ELR (cell line): ENCODE data around the gene KLK8.
A peak's percentile ranks its signal among the peaks of the same experiment; 100 is the strongest.
"Not testable (repeated sequence)": the region's sequence is repeated elsewhere in the genome, so short reads cannot be mapped to it uniquely, and the experiment has no call there.

ENCODE experiments used
- DNase-seq: peaks from one replicate; pipeline ENCODE4 v3.0.0-alpha.2; 2015; ENCODE audit warnings: low read depth

KLK8 gene

GRCh38 chr19:50983625-50984292 is 17.6 kb downstream of the KLK8 start, which contains the start of gene KLK7:
KLK7 (minus strand) TSS chr19:50983917; CDS start chr19:50982399, 1,518 bp downstream.
- DNase-seq, result no peak

GRCh38 chr19:50982186-50982585 is 19.2 kb downstream of the KLK8 start:
- DNase-seq, result no peak

DNA sequence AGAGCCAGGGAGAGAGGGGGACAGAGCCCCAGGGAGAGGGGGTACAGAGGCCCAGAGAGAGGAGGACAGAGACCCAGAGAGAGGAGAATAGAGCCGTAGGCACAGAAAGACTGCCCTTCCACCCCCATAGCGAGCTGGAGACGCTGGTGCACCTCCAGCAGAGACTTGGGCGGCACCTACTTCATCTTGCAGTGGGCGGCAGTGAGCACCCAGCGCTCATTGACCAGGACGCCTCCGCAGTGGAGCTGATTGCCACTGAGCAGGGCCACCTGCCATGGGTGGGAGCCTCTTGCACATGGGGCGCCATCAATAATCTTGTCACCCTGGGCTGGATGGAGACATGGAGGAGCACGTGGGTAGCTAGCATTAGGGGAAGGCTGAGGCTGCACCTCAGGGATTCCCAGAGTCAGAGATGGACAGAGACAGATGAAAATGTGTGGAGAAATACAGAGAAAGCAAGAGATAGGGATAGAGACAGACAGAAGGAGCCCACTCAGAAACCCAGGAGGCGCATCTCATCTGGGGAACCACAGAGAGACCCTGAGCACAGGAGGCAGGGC is 19.7 kb downstream of the KLK8 start:
- DNase-seq, result no peak

DNA sequence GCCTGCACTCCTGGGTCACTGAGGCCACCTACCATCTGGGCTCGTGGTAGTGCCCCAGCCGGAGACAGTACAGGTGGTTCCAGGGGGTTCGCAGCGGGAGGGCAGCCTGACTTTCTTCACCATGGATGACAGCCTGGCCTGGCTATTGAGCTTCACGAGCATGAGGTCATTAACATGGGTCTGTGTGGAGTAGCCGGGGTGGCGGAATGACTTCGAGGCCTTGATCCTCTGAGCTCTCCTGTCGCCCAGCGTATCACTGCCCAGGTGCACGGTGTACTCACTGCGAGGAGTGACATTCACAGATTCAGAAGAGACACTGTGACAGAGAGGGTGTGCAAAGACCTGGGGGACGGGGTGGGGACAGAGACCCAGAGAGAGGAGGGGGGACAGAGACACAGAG is 21.2 kb downstream of the KLK8 start:
- no peak for DNase-seq

DNA sequence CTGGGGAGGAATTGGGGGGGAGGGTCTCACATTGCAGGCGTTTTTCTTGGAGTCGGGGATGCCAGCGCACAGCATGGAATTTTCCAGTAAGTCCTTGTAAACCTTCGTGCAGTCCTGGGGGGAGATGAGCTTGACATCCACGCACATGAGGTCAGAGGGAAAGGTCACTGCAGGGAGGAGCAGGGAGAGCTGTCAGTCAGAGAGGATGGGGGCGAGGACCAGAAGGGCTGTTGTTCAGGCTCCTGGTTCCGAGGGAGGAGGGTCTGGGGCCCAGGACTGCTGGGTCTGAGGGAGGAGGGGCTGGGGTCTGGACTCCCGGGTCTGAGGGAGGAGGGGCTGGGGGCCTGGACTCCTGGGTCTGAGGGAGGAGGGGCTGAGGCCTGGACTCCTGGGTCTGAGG is 21.6 kb downstream of the KLK8 start:
- no peak for DNase-seq

DNA sequence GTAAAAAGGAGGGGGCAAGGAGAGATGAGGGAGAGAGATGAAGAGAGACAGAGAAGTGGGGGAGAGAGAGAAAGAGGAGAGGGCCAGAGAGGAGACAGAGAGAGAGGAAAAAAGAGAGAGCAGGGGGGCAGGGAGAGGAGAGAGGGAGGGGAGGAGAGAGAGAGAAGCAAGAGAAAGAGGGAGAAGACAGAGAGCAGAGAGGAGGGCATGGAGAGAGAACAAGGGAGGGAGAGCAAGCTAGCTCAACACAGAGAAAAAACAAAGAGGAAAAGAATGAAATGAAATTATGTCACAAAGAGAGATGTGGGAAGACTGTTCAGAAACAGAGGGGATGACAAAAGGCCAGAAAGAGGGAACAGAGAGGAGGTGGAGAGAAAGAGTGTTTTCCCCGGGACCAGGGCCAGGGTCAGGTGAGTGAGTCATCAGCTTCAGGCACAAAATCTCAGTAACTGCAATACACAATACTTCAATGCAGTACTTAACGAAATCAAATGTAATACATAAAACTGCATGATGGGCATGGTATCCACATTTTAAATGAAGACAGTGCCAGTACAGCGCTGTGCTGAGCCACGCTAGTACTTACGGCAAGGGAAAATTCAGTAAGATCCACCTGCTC is 22.5 kb downstream of the KLK8 start:
- DNase-seq, result no peak

DNA sequence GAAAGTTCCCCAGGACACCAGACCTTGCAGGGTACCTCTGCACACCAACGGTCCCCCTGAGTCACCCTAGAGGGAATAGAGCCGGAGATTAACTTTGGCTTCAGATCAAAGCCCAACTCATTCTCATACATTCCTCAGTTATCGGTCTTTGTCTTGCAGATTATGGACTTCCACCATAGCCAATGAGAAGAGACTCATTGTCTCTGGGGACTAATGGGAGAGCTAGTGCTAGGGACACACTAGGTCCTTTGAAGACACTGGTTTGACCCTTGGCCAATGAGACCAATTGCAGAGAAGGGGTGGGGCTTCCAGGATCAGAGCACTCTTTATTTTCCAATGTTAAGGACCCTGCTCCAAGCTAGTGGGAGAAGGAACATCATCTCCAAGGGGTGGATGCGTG is 23.8 kb downstream of the KLK8 start:
- no peak for DNase-seq

DNA sequence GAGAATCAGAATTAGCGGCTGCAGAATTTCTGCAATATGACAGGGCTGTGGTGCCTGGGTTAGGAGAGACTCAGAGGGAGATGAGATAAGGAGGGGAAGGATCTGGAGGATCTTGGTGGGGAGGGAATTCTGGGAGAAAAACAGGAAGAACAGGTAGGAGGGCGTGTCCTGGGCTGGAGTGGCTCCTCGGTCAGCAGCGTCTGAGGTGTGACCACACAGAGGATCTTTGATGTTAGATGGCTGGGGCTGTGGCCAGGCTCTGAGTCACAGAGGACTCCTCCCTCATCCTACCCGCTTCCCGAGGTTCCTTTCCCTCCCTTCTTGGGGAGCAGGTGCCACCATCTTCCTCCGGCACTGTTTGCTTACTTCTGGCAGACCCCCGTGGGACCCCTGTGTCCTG is 25.6 kb downstream of the KLK8 start:
- DNase-seq, result no peak

- DNase-seq, result no peak
Measured at GRCh38 chr19:50974702-50975556, 26.5 kb downstream of the KLK8 start.

- no peak for DNase-seq
Measured at GRCh38 chr19:50972795-50973376, 28.5 kb downstream of the KLK8 start.

GRCh38 chr19:50969810-50970209 is 31.6 kb downstream of the KLK8 start:
- DNase-seq, result not testable (repeated sequence)

- no peak for DNase-seq
Measured at GRCh38 chr19:50969413-50969760, 32.0 kb downstream of the KLK8 start, which contains the start of gene KLK6. KLK6 (minus strand) TSS chr19:50969591; CDS start chr19:50968104, 1,487 bp downstream.

DNA sequence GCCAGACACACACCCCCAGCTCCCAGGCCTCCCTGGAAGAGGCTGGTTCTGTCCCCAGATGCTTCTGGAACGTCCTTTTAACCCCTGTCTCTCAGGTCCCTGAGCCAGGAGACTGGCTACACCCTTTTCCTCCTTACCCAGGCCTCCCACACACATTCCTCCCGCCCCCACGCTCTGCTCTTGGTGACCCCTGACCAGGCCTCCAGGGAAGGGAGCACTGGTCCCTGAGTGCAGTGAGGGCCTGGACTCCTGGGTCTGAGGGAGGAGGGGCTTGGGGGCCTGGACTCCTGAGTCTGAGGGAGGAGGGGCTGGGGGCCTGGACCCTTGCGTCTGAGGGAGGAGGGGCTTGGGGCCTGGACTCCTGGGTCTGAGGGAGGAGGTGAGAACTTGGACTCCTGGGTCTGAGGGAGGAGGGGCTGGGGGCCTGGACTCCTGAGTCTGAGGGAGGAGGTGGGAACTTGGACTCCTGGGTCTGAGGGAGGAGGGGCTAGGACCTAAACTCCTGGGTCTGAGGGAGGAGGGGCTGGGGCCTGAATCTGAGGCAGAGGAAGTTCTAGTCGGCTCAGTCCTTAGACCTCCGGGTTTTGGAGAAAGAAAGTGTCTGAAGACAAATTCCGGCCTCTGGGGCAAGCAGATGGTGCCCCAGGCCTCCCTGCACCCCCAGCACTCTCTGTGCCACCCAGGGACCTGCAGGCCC is 32.5 kb downstream of the KLK8 start:
- DNase-seq, result no peak

DNA sequence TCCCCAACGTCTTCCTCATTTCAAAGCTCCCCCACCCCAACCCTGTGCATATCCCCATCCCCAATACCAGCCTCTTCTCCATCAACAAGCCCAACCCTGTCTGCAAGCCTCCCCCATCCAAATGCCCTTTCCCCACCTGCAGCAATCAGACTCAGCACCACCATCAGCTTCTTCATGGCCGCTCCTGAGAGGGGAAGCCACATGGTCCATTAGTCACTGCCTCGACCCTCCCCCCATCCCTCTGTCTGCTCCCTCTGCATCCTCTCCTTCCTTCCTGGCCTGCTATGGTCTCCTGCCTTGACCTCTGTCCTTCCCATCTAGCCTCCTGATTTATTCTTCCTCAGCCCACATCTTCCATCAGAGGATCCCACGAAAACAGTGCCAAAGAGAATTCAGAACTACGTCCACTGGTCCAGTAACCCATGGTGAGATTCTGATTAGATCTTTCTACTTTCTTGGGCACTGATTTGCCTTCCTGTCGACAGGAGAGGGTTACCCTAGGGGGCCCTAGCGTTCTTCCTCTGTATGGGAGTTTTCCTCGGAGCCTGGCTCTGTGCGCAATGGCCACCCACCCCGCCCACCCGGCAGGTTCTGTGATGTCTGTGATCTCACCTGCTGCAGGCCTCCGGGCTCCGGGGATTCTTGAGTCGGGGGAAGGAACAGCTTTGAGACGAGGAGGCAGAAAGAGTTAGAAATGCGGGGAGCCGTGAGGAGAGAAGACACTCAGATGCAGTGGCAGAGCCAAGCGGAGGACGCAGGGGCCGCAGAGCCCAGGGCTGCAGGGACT is 33.3 kb downstream of the KLK8 start:
- no peak for DNase-seq

DNA sequence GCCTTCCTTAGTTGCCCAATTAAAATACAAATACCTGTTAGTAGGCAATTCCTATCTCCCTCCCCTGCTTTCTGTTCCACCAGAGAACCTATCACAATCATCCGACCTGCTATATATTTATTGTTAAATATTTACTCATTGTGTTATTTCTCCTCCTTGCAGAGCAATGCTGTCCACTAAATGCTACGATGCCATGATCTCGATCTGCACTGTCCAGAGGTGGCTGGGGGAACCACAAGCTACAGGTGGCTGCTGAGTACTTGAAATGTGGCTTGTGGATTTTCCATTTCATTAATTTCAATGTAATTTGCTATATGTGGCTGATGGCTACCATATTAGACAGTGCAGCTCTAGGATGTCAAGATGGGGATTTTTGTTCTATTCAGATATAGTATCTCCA is 37.1 kb downstream of the KLK8 start:
- no peak for DNase-seq

DNA sequence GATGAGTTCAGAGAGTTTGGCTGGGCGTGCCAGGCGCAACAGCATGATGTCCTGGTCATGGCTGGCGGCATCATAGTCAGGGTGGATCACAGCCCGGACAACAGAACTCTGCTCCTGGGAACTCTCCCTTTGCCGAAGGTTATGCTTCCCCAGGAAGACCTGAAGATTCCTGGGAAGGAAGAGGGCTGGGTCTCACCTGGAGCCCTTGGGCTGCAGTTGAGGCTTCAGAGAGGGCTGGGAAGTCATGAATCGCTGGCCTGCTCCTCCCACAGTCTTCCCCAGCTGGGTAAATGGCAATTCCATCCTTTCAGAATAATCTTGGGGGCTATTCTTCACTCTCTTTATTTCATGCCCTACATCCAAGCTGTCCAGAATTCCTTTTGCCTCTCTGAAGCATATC is 38.0 kb downstream of the KLK8 start:
- no peak for DNase-seq

GRCh38 chr19:50962245-50962644 is 39.2 kb downstream of the KLK8 start:
- DNase-seq, result no peak

GRCh38 chr19:50959731-50960500 is 41.5 kb downstream of the KLK8 start:
- DNase-seq, result peak; percentile 9

- DNase-seq, result no peak
Measured at GRCh38 chr19:50957587-50957986, 43.8 kb downstream of the KLK8 start.

- DNase-seq, result no peak
Measured at GRCh38 chr19:50952910-50953309, 48.5 kb downstream of the KLK8 start, which contains the start of gene KLK5. KLK5 (minus strand) TSS chr19:50953038; CDS start chr19:50952657, 381 bp downstream.
